HG03175 (cell line): ENCODE measurements around the gene NEGR1.

Source experiments
- ATAC-seq: cut with Tn5 transposase; IDR thresholded peaks from one replicate; pipeline ENCODE4 v1.9.1; 2021; ENCODE audit warnings: mild to moderate bottlenecking, moderate library complexity; ENCODE audit not compliant: unreplicated experiment

NEGR1 gene

GRCh38 chr1:72051538-72051937, 230.8 kb downstream of the NEGR1 start:
- ATAC-seq: no peak

GRCh38 chr1:72050551-72050950, 231.8 kb downstream of the NEGR1 start:
- no peak for ATAC-seq

- ATAC-seq: peak; percentile 62
Observed at GRCh38 chr1:72037745-72038343, 244.5 kb downstream of the NEGR1 start.

- no peak for ATAC-seq
Observed at GRCh38 chr1:72034827-72035226, 247.5 kb downstream of the NEGR1 start.

- ATAC-seq: no peak
Observed at GRCh38 chr1:72023063-72023930, 259.0 kb downstream of the NEGR1 start.

- no peak for ATAC-seq
Observed at GRCh38 chr1:72018562-72018961, 263.8 kb downstream of the NEGR1 start.

- ATAC-seq: no peak
Observed at GRCh38 chr1:72015006-72015405, 267.3 kb downstream of the NEGR1 start.

GRCh38 chr1:72013161-72013560, 269.2 kb downstream of the NEGR1 start:
- no peak for ATAC-seq

GRCh38 chr1:72011721-72012120, 270.6 kb downstream of the NEGR1 start:
- ATAC-seq: no peak

- no peak for ATAC-seq
Observed at GRCh38 chr1:72010094-72010431, 272.3 kb downstream of the NEGR1 start.

GRCh38 chr1:72009173-72010093, 272.9 kb downstream of the NEGR1 start:
- ATAC-seq: no peak

- ATAC-seq: no peak
Observed at GRCh38 chr1:72007312-72007711, 275.0 kb downstream of the NEGR1 start.

GRCh38 chr1:72006092-72006491, 276.2 kb downstream of the NEGR1 start:
- ATAC-seq: no peak

- no peak for ATAC-seq
Observed at GRCh38 chr1:72003092-72003491, 279.2 kb downstream of the NEGR1 start.

GRCh38 chr1:72000809-72001208, 281.5 kb downstream of the NEGR1 start:
- no peak for ATAC-seq

GRCh38 chr1:71994646-71995045, 287.7 kb downstream of the NEGR1 start:
- no peak for ATAC-seq

- no peak for ATAC-seq
Observed at GRCh38 chr1:71987181-71987580, 295.2 kb downstream of the NEGR1 start.

GRCh38 chr1:71986160-71986559, 296.2 kb downstream of the NEGR1 start:
- ATAC-seq: no peak

GRCh38 chr1:71980556-71980955, 301.8 kb downstream of the NEGR1 start:
- ATAC-seq: no peak

GRCh38 chr1:71979882-71980281, 302.5 kb downstream of the NEGR1 start:
- ATAC-seq: no peak

- ATAC-seq: no peak
Observed at GRCh38 chr1:71967670-71968069, 314.7 kb downstream of the NEGR1 start.
